ENCODE data around the gene TMED9. TPM values are rescaled to one million over a fixed set of nuclear protein-coding genes. Genes with fewer than 3 reads are reported as not detected.

Gene TMED9
- total and polyA plus RNA-seq, 3 donors from 2014 or later, result 122 to 140 (median 128) TPM

DNA sequence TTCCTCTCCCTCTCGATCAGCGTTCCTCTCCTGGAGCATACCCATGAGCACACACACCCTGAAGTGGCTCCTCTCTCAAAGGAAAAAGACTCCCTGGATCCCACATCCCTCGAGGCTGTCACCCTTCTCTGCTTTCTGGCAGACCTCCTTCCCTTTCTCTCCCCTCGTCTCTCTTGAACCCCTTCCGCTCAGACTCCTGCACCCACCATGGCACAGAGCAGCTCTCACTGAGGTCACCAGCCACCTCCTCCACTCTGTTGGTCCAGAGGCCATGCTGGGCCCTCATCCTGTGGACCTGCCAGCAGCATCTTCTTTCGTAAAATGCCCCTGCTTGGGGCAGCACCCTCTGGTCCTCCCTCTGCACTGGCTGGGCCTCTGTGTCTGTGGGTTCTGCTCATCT is 13.7 kb downstream of the TMED9 start:
- Histone ChIP-seq H3K36me3 (ENCODE audit: low read depth, missing control alignments) (no peaks in the 10 kb centered on the region), H3K27me3 (no peaks in the 10 kb centered on the region), H3K27ac (no peak overlapping the region), H3K4me1 (peaks cover 37% of the 10 kb centered on the region), H3K9me3 (no peaks in the 10 kb centered on the region), H3K4me3 (no peak overlapping the region)
- TF ChIP-seq, protein P1, sequence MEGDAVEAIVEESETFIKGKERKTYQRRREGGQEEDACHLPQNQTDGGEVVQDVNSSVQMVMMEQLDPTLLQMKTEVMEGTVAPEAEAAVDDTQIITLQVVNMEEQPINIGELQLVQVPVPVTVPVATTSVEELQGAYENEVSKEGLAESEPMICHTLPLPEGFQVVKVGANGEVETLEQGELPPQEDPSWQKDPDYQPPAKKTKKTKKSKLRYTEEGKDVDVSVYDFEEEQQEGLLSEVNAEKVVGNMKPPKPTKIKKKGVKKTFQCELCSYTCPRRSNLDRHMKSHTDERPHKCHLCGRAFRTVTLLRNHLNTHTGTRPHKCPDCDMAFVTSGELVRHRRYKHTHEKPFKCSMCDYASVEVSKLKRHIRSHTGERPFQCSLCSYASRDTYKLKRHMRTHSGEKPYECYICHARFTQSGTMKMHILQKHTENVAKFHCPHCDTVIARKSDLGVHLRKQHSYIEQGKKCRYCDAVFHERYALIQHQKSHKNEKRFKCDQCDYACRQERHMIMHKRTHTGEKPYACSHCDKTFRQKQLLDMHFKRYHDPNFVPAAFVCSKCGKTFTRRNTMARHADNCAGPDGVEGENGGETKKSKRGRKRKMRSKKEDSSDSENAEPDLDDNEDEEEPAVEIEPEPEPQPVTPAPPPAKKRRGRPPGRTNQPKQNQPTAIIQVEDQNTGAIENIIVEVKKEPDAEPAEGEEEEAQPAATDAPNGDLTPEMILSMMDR (IDR thresholded peaks at IDR 0.05), result no peak
- no peak for TF ChIP-seq POLR2A (IDR thresholded peaks at IDR 0.05)
- no peak for DNase-seq
- 80 to 83% methylated on average over 6 of the region's 6 CpGs for whole genome bisulfite sequencing, 2 donors
- intact Hi-C loops (cut with DNase I; ENCODE audit: low total_unique reads), result no loop called here

DNA sequence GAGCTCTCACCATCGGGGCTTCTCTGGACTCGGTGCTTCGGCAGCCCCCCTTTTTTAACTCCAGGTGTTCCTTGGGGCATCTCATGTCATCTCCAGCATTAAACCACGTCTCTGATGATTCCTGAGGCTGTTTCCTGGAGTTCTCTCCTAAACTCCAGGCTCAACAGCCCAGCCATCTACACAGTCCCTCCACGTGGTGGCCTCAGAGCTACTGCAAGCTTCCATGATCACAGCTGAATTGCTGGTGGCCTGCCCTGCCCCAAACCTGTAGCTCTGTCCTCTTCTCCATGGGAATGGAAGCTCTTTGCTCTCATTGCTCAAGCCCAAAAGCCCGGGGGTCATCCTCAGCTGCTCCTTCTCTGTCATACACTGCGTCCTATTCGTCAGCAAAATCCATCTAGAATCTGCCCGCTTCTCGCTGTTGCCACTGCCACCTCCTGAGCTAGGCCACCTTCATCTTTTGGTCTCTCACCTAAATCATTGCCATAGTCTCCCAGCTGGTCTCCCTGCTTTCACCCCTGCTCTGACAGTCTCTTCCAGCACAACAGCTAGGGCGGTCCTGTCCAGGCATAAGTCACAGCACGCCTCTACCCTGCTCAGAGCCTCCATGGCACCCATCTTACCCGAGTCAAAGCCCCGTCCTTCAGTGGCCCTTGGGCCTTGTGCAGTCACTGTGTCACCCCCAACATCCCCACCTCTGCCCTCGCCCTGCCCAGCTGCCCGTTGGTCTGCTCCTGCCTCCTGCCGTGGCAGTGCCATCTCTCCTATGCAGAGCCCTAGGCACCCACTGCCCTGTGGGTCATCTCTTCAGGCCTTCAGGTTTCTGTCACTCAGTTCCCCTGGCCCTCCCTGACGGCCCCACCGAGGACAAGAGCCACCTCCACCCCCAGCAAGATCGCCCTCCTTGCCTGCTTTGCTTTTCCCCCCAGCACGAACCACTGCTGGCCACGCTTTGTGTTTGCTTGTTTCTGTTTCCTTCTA is 14.4 kb downstream of the TMED9 start:
- no peaks in the 10 kb centered on the region for H3K36me3 ChIP-seq (ENCODE audit: low read depth, missing control alignments)
- no peak overlapping the region for H3K4me3 ChIP-seq
- H3K4me1 ChIP-seq, result peaks cover 30% of the 10 kb centered on the region
- TF ChIP-seq, protein P1 (IDR thresholded peaks at IDR 0.05), result no peak
- TF ChIP-seq POLR2A (IDR thresholded peaks at IDR 0.05), result no peak
- no peaks in the 10 kb centered on the region for H3K27me3 ChIP-seq
- WGBS, 2 donors, result 84 to 88% methylated on average over 22 of the region's 22 CpGs
- no peaks in the 10 kb centered on the region for H3K9me3 ChIP-seq
- peak; percentile 39 for DNase-seq
- intact Hi-C loops (cut with DNase I; ENCODE audit: low total_unique reads), result no loop called here
- no peak overlapping the region for H3K27ac ChIP-seq

DNA sequence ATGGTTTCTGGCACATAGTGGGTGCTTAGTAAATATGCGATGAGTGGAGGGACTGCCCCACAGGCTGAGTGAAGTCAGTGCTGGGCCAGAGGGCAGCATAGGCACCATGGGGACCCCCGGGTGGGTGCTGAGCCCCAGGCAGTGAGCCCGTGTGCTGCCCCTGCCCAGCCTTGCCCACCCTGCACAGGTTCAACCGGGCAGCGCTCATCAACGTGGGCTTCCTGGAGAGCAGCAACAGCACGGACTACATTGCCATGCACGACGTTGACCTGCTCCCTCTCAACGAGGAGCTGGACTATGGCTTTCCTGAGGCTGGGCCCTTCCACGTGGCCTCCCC is 15.1 kb downstream of the TMED9 start:
- intact Hi-C loops (cut with DNase I; ENCODE audit: low total_unique reads), result no loop called here
- Histone ChIP-seq H3K4me1 (peaks cover 23% of the 10 kb centered on the region), H3K36me3 (ENCODE audit: low read depth, missing control alignments) (no peaks in the 10 kb centered on the region), H3K9me3 (no peaks in the 10 kb centered on the region), H3K27ac (no peak overlapping the region), H3K4me3 (no peak overlapping the region), H3K27me3 (no peaks in the 10 kb centered on the region)
- TF ChIP-seq, protein P1 (IDR thresholded peaks at IDR 0.05), result no peak
- TF ChIP-seq POLR2A (IDR thresholded peaks at IDR 0.05), result no peak
- DNase-seq, result no peak
- 62 to 65% methylated on average over 6 to 11 of the region's 11 CpGs for WGBS, 2 donors

- TF ChIP-seq POLR2A (IDR thresholded peaks at IDR 0.05), result no peak
- TF ChIP-seq, protein P1 (IDR thresholded peaks at IDR 0.05), result peak; percentile 77 to 89 (median 83)
- H3K27me3 ChIP-seq, result no peaks in the 10 kb centered on the region
- DNase-seq, result peak; percentile 90
- intact Hi-C loops (cut with DNase I; ENCODE audit: low total_unique reads), result no loop called here
- H3K36me3 ChIP-seq (ENCODE audit: low read depth, missing control alignments), result no peaks in the 10 kb centered on the region
- no peak overlapping the region for H3K4me3 ChIP-seq
- 30 to 56% methylated on average over 6 to 13 of the region's 15 CpGs for WGBS, 2 donors
- no peak overlapping the region for H3K27ac ChIP-seq
- H3K4me1 ChIP-seq, result peaks cover 17% of the 10 kb centered on the region
- H3K9me3 ChIP-seq, result no peaks in the 10 kb centered on the region
Measured at GRCh38 chr5:177607452-177608192, 15.6 kb downstream of the TMED9 start.

All from testis (tissue), 3 donors.